ENCODE measurements around the gene UGGT1. TPM values are rescaled to one million over a fixed set of nuclear protein-coding genes. Genes with fewer than 3 reads are reported as not detected.
"Not testable (repeated sequence)": the region's sequence is repeated elsewhere in the genome, so short reads cannot be mapped to it uniquely, and the experiment has no call there.

UGGT1 gene
- total RNA-seq, 1 experiment from 2014 or later, result 77.5 TPM

DNA sequence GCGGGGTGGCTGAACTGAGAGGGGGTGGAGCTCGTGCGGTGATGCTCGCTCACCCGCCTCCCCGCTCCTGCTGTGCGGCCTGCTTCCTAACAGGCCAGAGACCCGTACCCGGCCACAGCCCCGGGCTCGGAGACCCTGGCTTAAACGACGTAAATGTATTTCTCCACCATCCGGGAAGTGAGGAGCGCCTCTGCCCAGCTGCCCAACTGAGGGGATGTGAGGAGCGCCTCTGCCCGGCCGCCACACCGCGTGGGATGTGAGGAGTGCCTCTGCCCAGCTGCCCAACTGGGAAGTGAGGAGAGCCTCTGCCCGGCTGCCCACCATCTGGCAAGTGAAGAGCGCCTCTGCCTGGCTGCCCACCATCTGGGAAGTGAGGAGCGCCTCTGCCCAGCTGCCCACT, 117.0 kb downstream of the UGGT1 start:
- Mint-ChIP-seq H3K4me1 (ENCODE audit: low read depth, unreplicated experiment) (no peaks in the 10 kb centered on the region), H3K36me3 (ENCODE audit: insufficient read depth, unreplicated experiment) (no peaks in the 10 kb centered on the region), H3K9me3 (ENCODE audit: unreplicated experiment) (peaks cover 10% of the 10 kb centered on the region), H3K4me3 (ENCODE audit: unreplicated experiment) (no peak overlapping the region), H3K27me3 (ENCODE audit: insufficient read depth, unreplicated experiment) (peaks cover 2% of the 10 kb centered on the region), H3K27ac (ENCODE audit: unreplicated experiment) (no peak overlapping the region)
- CTCF ChIA-PET, result no interaction called here
- H3K9me3 ChIP-seq, result no peaks in the 10 kb centered on the region
- no peaks in the 10 kb centered on the region for H3K4me1 ChIP-seq
- no TSS peak for BruUV-seq (replicated peaks)
- TF ChIP-seq, protein P1, sequence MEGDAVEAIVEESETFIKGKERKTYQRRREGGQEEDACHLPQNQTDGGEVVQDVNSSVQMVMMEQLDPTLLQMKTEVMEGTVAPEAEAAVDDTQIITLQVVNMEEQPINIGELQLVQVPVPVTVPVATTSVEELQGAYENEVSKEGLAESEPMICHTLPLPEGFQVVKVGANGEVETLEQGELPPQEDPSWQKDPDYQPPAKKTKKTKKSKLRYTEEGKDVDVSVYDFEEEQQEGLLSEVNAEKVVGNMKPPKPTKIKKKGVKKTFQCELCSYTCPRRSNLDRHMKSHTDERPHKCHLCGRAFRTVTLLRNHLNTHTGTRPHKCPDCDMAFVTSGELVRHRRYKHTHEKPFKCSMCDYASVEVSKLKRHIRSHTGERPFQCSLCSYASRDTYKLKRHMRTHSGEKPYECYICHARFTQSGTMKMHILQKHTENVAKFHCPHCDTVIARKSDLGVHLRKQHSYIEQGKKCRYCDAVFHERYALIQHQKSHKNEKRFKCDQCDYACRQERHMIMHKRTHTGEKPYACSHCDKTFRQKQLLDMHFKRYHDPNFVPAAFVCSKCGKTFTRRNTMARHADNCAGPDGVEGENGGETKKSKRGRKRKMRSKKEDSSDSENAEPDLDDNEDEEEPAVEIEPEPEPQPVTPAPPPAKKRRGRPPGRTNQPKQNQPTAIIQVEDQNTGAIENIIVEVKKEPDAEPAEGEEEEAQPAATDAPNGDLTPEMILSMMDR (IDR thresholded peaks at IDR 0.05; ENCODE audit: insufficient read depth in 1 of 2, low read depth in 1 of 2, low read length in 1 of 2, severe bottlenecking in 1 of 2, unreplicated experiment in 1 of 2), result no peak
- no peak overlapping the region for H3K4me3 ChIP-seq (ENCODE audit: low read depth, low read length)
- no peak for DNase-seq
- POLR2A ChIA-PET, result no interaction called here
- no peaks in the 10 kb centered on the region for H3K27me3 ChIP-seq (replicated peaks; ENCODE audit: control insufficient read depth, insufficient read depth, low read length)
- H3K36me3 ChIP-seq (ENCODE audit: control insufficient read depth, insufficient read depth, low read length), result no peaks in the 10 kb centered on the region
- intact Hi-C loops (cut with micrococcal nuclease; ENCODE audit: unreplicated experiment), result no loop called here

DNA sequence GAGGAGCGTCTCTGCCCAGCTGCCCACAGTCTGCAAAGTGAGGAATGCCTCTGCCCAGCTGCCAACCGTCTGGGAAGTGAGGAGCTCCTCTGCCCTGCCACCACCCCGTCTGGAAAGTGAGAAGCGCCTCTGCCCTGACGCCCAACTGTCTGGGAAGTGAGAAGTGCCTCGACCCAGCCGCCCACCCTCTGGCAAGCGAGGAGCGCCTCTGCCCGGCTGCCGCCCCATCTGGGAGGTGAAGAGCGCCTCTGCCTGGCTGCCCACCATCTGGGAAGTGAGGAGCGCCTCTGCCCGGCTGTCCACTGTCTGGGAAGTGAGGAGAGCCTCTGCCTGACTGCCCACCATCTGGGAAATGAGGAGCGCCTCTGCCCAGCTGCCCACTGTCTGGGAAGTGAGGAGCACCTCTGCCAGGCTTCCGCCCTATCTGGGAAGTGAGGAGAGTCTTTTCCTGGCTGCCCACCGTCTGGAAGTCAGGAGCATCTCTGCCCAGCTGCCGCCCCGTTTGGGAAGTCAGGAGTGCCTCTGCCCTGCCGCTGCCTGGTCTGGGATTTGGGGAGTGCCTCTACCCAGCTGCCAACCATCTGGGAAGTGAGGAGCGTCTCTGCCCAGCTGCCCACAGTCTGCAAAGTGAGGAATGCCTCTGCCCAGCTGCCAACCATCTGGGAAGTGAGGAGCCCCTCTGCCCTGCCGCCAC, 117.8 kb downstream of the UGGT1 start:
- POLR2A ChIA-PET; H3K27me3 ChIP-seq (replicated peaks; ENCODE audit: control insufficient read depth, insufficient read depth, low read length); H3K9me3 Mint-ChIP-seq (ENCODE audit: unreplicated experiment); H3K4me3 ChIP-seq (ENCODE audit: low read depth, low read length); H3K36me3 Mint-ChIP-seq (ENCODE audit: insufficient read depth, unreplicated experiment); H3K4me1 Mint-ChIP-seq (ENCODE audit: low read depth, unreplicated experiment); H3K27me3 Mint-ChIP-seq (ENCODE audit: insufficient read depth, unreplicated experiment); CTCF ChIA-PET; intact Hi-C loops (cut with micrococcal nuclease; ENCODE audit: unreplicated experiment); H3K4me3 Mint-ChIP-seq (ENCODE audit: unreplicated experiment); H3K4me1 ChIP-seq; H3K9me3 ChIP-seq; H3K36me3 ChIP-seq (ENCODE audit: control insufficient read depth, insufficient read depth, low read length); H3K27ac Mint-ChIP-seq (ENCODE audit: unreplicated experiment); DNase-seq; BruUV-seq (replicated peaks): not testable (repeated sequence)

DNA sequence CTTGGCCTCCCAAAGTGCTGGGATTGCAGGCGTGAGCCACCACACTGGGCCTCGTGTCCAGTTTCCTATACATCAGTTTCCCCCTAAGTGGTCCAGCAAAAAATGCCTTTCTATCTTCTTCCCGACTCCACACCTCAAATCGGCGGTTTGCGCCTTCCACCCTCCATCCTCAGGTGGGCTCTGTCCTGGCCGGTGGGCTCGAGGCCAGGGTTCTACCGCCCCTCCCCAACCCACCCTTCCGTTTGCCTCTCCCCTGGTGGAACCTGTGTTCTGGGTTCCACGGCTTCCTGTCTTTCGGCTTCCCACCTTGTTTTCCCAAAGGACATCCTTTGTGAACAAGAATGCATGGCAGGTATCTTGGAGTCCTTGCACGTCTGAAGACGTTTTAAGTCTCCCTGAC, 123.3 kb downstream of the UGGT1 start:
- Histone ChIP-seq H3K4me3 (ENCODE audit: low read depth, low read length) (no peak overlapping the region), H3K36me3 (ENCODE audit: control insufficient read depth, insufficient read depth, low read length) (no peaks in the 10 kb centered on the region), H3K9me3 (no peaks in the 10 kb centered on the region), H3K27me3 (replicated peaks; ENCODE audit: control insufficient read depth, insufficient read depth, low read length) (no peaks in the 10 kb centered on the region), H3K4me1 (no peaks in the 10 kb centered on the region)
- TF ChIP-seq, protein P1 (IDR thresholded peaks at IDR 0.05; ENCODE audit: insufficient read depth in 1 of 2, low read depth in 1 of 2, low read length in 1 of 2, severe bottlenecking in 1 of 2, unreplicated experiment in 1 of 2), result no peak
- no peak for DNase-seq
- Mint-ChIP-seq H3K9me3 (ENCODE audit: unreplicated experiment) (peaks cover 10% of the 10 kb centered on the region), H3K27me3 (ENCODE audit: insufficient read depth, unreplicated experiment) (peaks cover 2% of the 10 kb centered on the region), H3K36me3 (ENCODE audit: insufficient read depth, unreplicated experiment) (no peaks in the 10 kb centered on the region), H3K27ac (ENCODE audit: unreplicated experiment) (no peak overlapping the region), H3K4me1 (ENCODE audit: low read depth, unreplicated experiment) (no peaks in the 10 kb centered on the region), H3K4me3 (ENCODE audit: unreplicated experiment) (no peak overlapping the region)
- intact Hi-C loops (cut with micrococcal nuclease; ENCODE audit: unreplicated experiment), result no loop called here
- no TSS peak for BruUV-seq (replicated peaks)
- ChIA-PET CTCF (no interaction called here), POLR2A (interaction anchor here (0.7 kb wide), 1 partner anchor 150 kb away, joined by 8 read pairs; no protein-coding TSS in a partner anchor)
